Fibroblast of villous mesenchyme (primary cell): ENCODE data around the gene KCNMA1. TPM values are rescaled to one million over a fixed set of nuclear protein-coding genes. Genes with fewer than 3 reads are reported as not detected.
A peak's percentile ranks its signal among the peaks of the same experiment; 100 is the strongest.

ENCODE experiments used
- DNase-seq: peaks from one replicate; pipeline ENCODE4 v3.0.0-alpha.2; 2010; ENCODE audit warnings: low read depth
- H3K4me3 ChIP-seq: 2 replicates; pipeline ENCODE4 v1.5.1; 2011; ENCODE audit warnings: low read depth, mild to moderate bottlenecking, low read length
- CTCF ChIP-seq: IDR thresholded peaks from 2 replicates; pipeline ENCODE4 v1.5.1; 2012; ENCODE audit warnings: low read depth, mild to moderate bottlenecking, low read length; ENCODE audit not compliant: insufficient read depth
- total RNA-seq: library from RNA; depleted of rRNA; stranded (reverse); fragments of >200 nt; gene quantifications from 2 replicates; pipeline ENCODE4 v1.2.3, GENCODE V29; 2012

KCNMA1 gene
- total RNA-seq, 1 donor = 36.7 TPM

- no peak for TF ChIP-seq CTCF
- no peak overlapping the region for H3K4me3 ChIP-seq
- no peak for DNase-seq
Measured at GRCh38 chr10:77041636-77042258, 595.9 kb downstream of the KCNMA1 start.

- DNase-seq = no peak
- no peak overlapping the region for H3K4me3 ChIP-seq
- no peak for TF ChIP-seq CTCF
Measured at GRCh38 chr10:77038407-77038806, 599.2 kb downstream of the KCNMA1 start.

GRCh38 chr10:77037735-77038403 lies 599.7 kb downstream of the KCNMA1 start:
- H3K4me3 ChIP-seq = no peak overlapping the region

GRCh38 chr10:77036993-77037734 lies 600.4 kb downstream of the KCNMA1 start:
- DNase-seq = peak; percentile 34
- TF ChIP-seq CTCF = peak; percentile 71

More at GRCh38 chr10:77037735-77038403, 599.7 kb downstream of the KCNMA1 start:
- TF ChIP-seq CTCF = no peak
- no peak for DNase-seq

GRCh38 chr10:77036276-77036675 lies 601.3 kb downstream of the KCNMA1 start:
- DNase-seq = no peak
- no peak overlapping the region for H3K4me3 ChIP-seq
- no peak for TF ChIP-seq CTCF

More at GRCh38 chr10:77036993-77037734, 600.4 kb downstream of the KCNMA1 start:
- no peak overlapping the region for H3K4me3 ChIP-seq

- no peak for DNase-seq
- H3K4me3 ChIP-seq = no peak overlapping the region
- no peak for TF ChIP-seq CTCF
Measured at GRCh38 chr10:77034795-77035194, 602.8 kb downstream of the KCNMA1 start.
